ENCODE measurements around the gene DPH3. TPM values are rescaled to one million over a fixed set of nuclear protein-coding genes. Genes with fewer than 3 reads are reported as not detected.

Gene DPH3
- polyA plus RNA-seq, 1 of the 3 experiments (the other 2 are of a cell fraction): 8.5 TPM

DNA sequence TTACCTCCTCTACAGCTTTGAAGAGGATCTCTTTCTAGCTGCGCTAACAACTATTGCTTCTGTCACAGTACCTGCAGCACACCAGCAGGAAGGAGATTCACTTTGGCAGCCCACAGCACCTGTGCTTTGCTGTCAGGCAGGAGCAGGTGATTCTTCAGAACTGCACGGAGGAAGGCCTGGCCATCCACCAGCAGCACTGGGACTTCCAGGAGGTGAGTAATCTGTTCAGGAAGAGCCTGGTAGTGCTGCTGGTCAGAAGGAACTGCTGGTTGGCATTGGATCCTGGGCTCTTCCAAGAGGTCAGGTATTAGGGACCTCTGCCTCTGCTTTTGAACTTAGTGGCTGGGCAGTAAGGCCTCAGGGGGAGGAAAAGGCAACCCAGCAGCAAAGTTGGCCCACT lies 42.2 kb downstream of the DPH3 start:
- WGBS (ENCODE audit: low lambda C conversion rate): no CpG with 5 or more reads among the region's 2 CpGs
- Histone ChIP-seq H3K27me3 (ENCODE audit: insufficient read depth) (no peaks in the 10 kb centered on the region), H3K9me3 (no peaks in the 10 kb centered on the region), H4K20me1 (ENCODE audit: insufficient read depth) (no peaks in the 10 kb centered on the region), H3K36me3 (replicated peaks in 1 of 2; ENCODE audit: control insufficient read depth in 1 of 2, insufficient read depth in 2 of 2, low read length in 1 of 2) (peaks cover 0 to 4% of the 10 kb centered on the region in 2 experiments), H3K27ac (ENCODE audit: low read depth in 2 of 2, low read length in 1 of 2) (no peak overlapping the region), H3K4me3 (ENCODE audit: low read depth in 2 of 2, low read length in 1 of 2) (no peak overlapping the region), H2AFZ (ENCODE audit: low read depth) (no peak overlapping the region), H3K9ac (no peak overlapping the region), H3K4me2 (no peak overlapping the region), H3K79me2 (ENCODE audit: insufficient read depth) (no peaks in the 10 kb centered on the region), H3K4me1 (ENCODE audit: control insufficient read depth in 1 of 2, insufficient read depth in 2 of 2, low read depth in 1 of 2, low read length in 1 of 2) (no peaks in the 10 kb centered on the region), H3K9me2 (no peaks in the 10 kb centered on the region), H3F3A (replicated peaks; ENCODE audit: insufficient read depth) (no peaks in the 10 kb centered on the region)
- DNase-seq: no peak
- CTCF ChIA-PET: interaction anchor here (0.8 kb wide), 1 partner anchor 9 kb away, joined by 4 read pairs; no protein-coding TSS in a partner anchor
- POLR2A ChIA-PET: no interaction called here
- TF ChIP-seq FOXJ3 (CRISPR knock-in tag; IDR thresholded peaks at IDR 0.05): no peak
- TF ChIP-seq FOXM1 (IDR thresholded peaks at IDR 0.05; ENCODE audit: low read depth): no peak
- TF ChIP-seq, protein P1, sequence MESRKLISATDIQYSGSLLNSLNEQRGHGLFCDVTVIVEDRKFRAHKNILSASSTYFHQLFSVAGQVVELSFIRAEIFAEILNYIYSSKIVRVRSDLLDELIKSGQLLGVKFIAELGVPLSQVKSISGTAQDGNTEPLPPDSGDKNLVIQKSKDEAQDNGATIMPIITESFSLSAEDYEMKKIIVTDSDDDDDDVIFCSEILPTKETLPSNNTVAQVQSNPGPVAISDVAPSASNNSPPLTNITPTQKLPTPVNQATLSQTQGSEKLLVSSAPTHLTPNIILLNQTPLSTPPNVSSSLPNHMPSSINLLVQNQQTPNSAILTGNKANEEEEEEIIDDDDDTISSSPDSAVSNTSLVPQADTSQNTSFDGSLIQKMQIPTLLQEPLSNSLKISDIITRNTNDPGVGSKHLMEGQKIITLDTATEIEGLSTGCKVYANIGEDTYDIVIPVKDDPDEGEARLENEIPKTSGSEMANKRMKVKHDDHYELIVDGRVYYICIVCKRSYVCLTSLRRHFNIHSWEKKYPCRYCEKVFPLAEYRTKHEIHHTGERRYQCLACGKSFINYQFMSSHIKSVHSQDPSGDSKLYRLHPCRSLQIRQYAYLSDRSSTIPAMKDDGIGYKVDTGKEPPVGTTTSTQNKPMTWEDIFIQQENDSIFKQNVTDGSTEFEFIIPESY (IDR thresholded peaks at IDR 0.05; ENCODE audit: borderline replicate concordance, low read depth): no peak
- TF ChIP-seq SMC3 (IDR thresholded peaks at IDR 0.05; ENCODE audit: low read depth, low read length): no peak
- TF ChIP-seq MXI1 (IDR thresholded peaks at IDR 0.05; ENCODE audit: low read depth, low read length): no peak
- TF ChIP-seq TCF12 (IDR thresholded peaks at IDR 0.05): no peak
- TF ChIP-seq, protein P2, sequence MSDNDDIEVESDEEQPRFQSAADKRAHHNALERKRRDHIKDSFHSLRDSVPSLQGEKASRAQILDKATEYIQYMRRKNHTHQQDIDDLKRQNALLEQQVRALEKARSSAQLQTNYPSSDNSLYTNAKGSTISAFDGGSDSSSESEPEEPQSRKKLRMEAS (IDR thresholded peaks at IDR 0.05; ENCODE audit: low read depth): no peak
- no peak for TF ChIP-seq YY1 (IDR thresholded peaks at IDR 0.05; ENCODE audit: low read depth)
- TF ChIP-seq IRF3 (IDR thresholded peaks at IDR 0.05; ENCODE audit: low read depth, low read length): no peak
- TF ChIP-seq RFX5 (IDR thresholded peaks at IDR 0.05; ENCODE audit: low read length): no peak
- TF ChIP-seq, protein P3, sequence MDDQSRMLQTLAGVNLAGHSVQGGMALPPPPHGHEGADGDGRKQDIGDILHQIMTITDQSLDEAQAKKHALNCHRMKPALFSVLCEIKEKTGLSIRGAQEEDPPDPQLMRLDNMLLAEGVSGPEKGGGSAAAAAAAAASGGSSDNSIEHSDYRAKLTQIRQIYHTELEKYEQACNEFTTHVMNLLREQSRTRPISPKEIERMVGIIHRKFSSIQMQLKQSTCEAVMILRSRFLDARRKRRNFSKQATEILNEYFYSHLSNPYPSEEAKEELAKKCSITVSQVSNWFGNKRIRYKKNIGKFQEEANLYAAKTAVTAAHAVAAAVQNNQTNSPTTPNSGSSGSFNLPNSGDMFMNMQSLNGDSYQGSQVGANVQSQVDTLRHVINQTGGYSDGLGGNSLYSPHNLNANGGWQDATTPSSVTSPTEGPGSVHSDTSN (IDR thresholded peaks at IDR 0.05): no peak
- TF ChIP-seq RAD21 (IDR thresholded peaks at IDR 0.05; ENCODE audit: low read length): no peak
- TF ChIP-seq EZH2phosphoT487 (IDR thresholded peaks at IDR 0.05; ENCODE audit: borderline replicate concordance, low read depth): no peak

- no peaks in the 10 kb centered on the region for H3K9me2 ChIP-seq
- ChIA-PET CTCF (no interaction called here), POLR2A (no interaction called here)
- H3K4me3 ChIP-seq (ENCODE audit: low read depth in 2 of 2, low read length in 1 of 2): no peak overlapping the region
- no peak overlapping the region for H3K4me2 ChIP-seq
- H3K9ac ChIP-seq: no peak overlapping the region
- H3K27me3 ChIP-seq (ENCODE audit: insufficient read depth): no peaks in the 10 kb centered on the region
- no peak overlapping the region for H3K27ac ChIP-seq (ENCODE audit: low read depth in 2 of 2, low read length in 1 of 2)
- H4K20me1 ChIP-seq (ENCODE audit: insufficient read depth): no peaks in the 10 kb centered on the region
- no peak overlapping the region for H2AFZ ChIP-seq (ENCODE audit: low read depth)
- no peaks in the 10 kb centered on the region for H3K9me3 ChIP-seq
- no peaks in the 10 kb centered on the region for H3K79me2 ChIP-seq (ENCODE audit: insufficient read depth)
- peaks cover 0 to 1% of the 10 kb centered on the region in 2 experiments for H3K36me3 ChIP-seq (replicated peaks in 1 of 2; ENCODE audit: control insufficient read depth in 1 of 2, insufficient read depth in 2 of 2, low read length in 1 of 2)
- no peaks in the 10 kb centered on the region for H3K4me1 ChIP-seq (ENCODE audit: control insufficient read depth in 1 of 2, insufficient read depth in 2 of 2, low read depth in 1 of 2, low read length in 1 of 2)
- WGBS (ENCODE audit: low lambda C conversion rate): 67% methylated on average over 3 of the region's 3 CpGs
- no peak for DNase-seq
- H3F3A ChIP-seq (replicated peaks; ENCODE audit: insufficient read depth): no peaks in the 10 kb centered on the region
- no peak for TF ChIP-seq FOSL2 (IDR thresholded peaks at IDR 0.05; ENCODE audit: borderline replicate concordance, low read depth)
- TF ChIP-seq RXRA (IDR thresholded peaks at IDR 0.05; ENCODE audit: borderline replicate concordance, low read depth): no peak
- TF ChIP-seq FOXJ3 (CRISPR knock-in tag; IDR thresholded peaks at IDR 0.05): no peak
- no peak for TF ChIP-seq EZH2phosphoT487 (IDR thresholded peaks at IDR 0.05; ENCODE audit: borderline replicate concordance, low read depth)
- no peak for TF ChIP-seq NRF1 (IDR thresholded peaks at IDR 0.05; ENCODE audit: low read depth, low read length)
- no peak for TF ChIP-seq IRF3 (IDR thresholded peaks at IDR 0.05; ENCODE audit: low read depth, low read length)
- TF ChIP-seq EP300 (IDR thresholded peaks at IDR 0.05; ENCODE audit: borderline replicate concordance in 1 of 2, low read depth in 1 of 2, low read length in 1 of 2): no peak
- TF ChIP-seq, protein P4, sequence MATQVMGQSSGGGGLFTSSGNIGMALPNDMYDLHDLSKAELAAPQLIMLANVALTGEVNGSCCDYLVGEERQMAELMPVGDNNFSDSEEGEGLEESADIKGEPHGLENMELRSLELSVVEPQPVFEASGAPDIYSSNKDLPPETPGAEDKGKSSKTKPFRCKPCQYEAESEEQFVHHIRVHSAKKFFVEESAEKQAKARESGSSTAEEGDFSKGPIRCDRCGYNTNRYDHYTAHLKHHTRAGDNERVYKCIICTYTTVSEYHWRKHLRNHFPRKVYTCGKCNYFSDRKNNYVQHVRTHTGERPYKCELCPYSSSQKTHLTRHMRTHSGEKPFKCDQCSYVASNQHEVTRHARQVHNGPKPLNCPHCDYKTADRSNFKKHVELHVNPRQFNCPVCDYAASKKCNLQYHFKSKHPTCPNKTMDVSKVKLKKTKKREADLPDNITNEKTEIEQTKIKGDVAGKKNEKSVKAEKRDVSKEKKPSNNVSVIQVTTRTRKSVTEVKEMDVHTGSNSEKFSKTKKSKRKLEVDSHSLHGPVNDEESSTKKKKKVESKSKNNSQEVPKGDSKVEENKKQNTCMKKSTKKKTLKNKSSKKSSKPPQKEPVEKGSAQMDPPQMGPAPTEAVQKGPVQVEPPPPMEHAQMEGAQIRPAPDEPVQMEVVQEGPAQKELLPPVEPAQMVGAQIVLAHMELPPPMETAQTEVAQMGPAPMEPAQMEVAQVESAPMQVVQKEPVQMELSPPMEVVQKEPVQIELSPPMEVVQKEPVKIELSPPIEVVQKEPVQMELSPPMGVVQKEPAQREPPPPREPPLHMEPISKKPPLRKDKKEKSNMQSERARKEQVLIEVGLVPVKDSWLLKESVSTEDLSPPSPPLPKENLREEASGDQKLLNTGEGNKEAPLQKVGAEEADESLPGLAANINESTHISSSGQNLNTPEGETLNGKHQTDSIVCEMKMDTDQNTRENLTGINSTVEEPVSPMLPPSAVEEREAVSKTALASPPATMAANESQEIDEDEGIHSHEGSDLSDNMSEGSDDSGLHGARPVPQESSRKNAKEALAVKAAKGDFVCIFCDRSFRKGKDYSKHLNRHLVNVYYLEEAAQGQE (IDR thresholded peaks at IDR 0.05; ENCODE audit: low read depth, low read length): no peak
- TF ChIP-seq TAF1 (IDR thresholded peaks at IDR 0.05; ENCODE audit: borderline replicate concordance, low read depth, low read length): no peak
Observed at GRCh38 chr3:16221990-16222389, 42.8 kb downstream of the DPH3 start.

Measured in SK-N-SH (cell line).